ENCODE measurements around the gene SOHLH2. TPM values are rescaled to one million over a fixed set of nuclear protein-coding genes. Genes with fewer than 3 reads are reported as not detected.

The SOHLH2 gene
- total RNA-seq, 1 experiment from 2014 or later = not detected

GRCh38 chr13:36231236-36231635, 16.9 kb upstream of the SOHLH2 start:
- no peaks in the 10 kb centered on the region for H3K27me3 ChIP-seq (ENCODE audit: low read length)
- ATAC-seq (no peak), DNase-seq (no peak)
- ChIA-PET CTCF (no interaction called here), POLR2A (ENCODE audit: unreplicated experiment) (no interaction called here)
- H4K20me1 ChIP-seq (ENCODE audit: low read length) = no peaks in the 10 kb centered on the region
- no peaks in the 10 kb centered on the region for H3K4me1 ChIP-seq (ENCODE audit: insufficient read depth, low read length)
- no peaks in the 10 kb centered on the region for H3K9me2 ChIP-seq (replicated peaks; ENCODE audit: low read length)
- no peak overlapping the region for H3K9ac ChIP-seq (ENCODE audit: low read length)
- intact Hi-C loops (cut with micrococcal nuclease) = no loop called here
- no peak overlapping the region for H2AFZ ChIP-seq (ENCODE audit: low read length)
- TF ChIP-seq, protein P1, sequence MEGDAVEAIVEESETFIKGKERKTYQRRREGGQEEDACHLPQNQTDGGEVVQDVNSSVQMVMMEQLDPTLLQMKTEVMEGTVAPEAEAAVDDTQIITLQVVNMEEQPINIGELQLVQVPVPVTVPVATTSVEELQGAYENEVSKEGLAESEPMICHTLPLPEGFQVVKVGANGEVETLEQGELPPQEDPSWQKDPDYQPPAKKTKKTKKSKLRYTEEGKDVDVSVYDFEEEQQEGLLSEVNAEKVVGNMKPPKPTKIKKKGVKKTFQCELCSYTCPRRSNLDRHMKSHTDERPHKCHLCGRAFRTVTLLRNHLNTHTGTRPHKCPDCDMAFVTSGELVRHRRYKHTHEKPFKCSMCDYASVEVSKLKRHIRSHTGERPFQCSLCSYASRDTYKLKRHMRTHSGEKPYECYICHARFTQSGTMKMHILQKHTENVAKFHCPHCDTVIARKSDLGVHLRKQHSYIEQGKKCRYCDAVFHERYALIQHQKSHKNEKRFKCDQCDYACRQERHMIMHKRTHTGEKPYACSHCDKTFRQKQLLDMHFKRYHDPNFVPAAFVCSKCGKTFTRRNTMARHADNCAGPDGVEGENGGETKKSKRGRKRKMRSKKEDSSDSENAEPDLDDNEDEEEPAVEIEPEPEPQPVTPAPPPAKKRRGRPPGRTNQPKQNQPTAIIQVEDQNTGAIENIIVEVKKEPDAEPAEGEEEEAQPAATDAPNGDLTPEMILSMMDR (conservative IDR thresholded peaks at IDR 0.05; ENCODE audit: low read depth, low read length) = no peak
- no peak for TF ChIP-seq EZH2 (IDR thresholded peaks at IDR 0.05; ENCODE audit: low read length, unreplicated experiment)
- no peak for TF ChIP-seq EZH2phosphoT487 (IDR thresholded peaks at IDR 0.05; ENCODE audit: borderline replicate concordance, low read length)
- H3K79me2 ChIP-seq (ENCODE audit: low read length) = no peaks in the 10 kb centered on the region
- H3K27ac ChIP-seq (ENCODE audit: low read length) = no peak overlapping the region
- no peaks in the 10 kb centered on the region for H3K9me3 ChIP-seq (ENCODE audit: low read length)
- H3F3A ChIP-seq (ENCODE audit: low read length, unreplicated experiment) = no peaks in the 10 kb centered on the region
- no peak overlapping the region for H3K4me2 ChIP-seq (ENCODE audit: low read length)
- BruUV-seq (replicated peaks) = no TSS peak
- no peak overlapping the region for H3K4me3 ChIP-seq (ENCODE audit: low read length)
- no peaks in the 10 kb centered on the region for H3K36me3 ChIP-seq (ENCODE audit: low read depth, low read length)

DNA sequence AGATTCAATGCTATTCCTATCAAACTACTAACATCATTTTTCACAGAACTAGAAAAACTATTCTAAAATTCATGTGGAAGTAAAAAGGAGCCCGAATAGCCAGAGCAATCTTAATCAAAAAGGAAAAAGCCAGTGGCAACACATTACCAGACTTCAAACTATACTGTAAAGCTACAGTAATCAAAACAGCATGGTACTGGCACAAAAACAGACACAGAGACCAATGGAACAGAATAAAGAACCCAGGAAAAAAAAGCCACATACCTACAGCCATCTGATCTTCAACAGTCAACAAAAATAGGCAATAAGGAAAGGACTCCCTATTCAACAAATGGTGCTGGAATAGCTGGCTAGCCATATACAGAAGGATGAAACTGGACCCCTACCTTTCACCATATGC, 10.4 kb upstream of the SOHLH2 start:
- no peaks in the 10 kb centered on the region for H3K36me3 ChIP-seq (ENCODE audit: low read depth, low read length)
- no peaks in the 10 kb centered on the region for H3K9me2 ChIP-seq (replicated peaks; ENCODE audit: low read length)
- no peaks in the 10 kb centered on the region for H3K79me2 ChIP-seq (ENCODE audit: low read length)
- intact Hi-C loops (cut with micrococcal nuclease) = no loop called here
- ATAC-seq (no peak), DNase-seq (no peak)
- no peak overlapping the region for H3K27ac ChIP-seq (ENCODE audit: low read length)
- ChIA-PET POLR2A (ENCODE audit: unreplicated experiment) (no interaction called here), CTCF (no interaction called here)
- TF ChIP-seq, protein P1 (conservative IDR thresholded peaks at IDR 0.05; ENCODE audit: low read depth, low read length) = no peak
- TF ChIP-seq EZH2phosphoT487 (IDR thresholded peaks at IDR 0.05; ENCODE audit: borderline replicate concordance, low read length) (no peak), EZH2 (IDR thresholded peaks at IDR 0.05; ENCODE audit: low read length, unreplicated experiment) (no peak)
- H2AFZ ChIP-seq (ENCODE audit: low read length) = no peak overlapping the region
- no peaks in the 10 kb centered on the region for H3F3A ChIP-seq (ENCODE audit: low read length, unreplicated experiment)
- H3K4me1 ChIP-seq (ENCODE audit: insufficient read depth, low read length) = no peaks in the 10 kb centered on the region
- H3K27me3 ChIP-seq (ENCODE audit: low read length) = no peaks in the 10 kb centered on the region
- no peak overlapping the region for H3K4me3 ChIP-seq (ENCODE audit: low read length)
- no peak overlapping the region for H3K9ac ChIP-seq (ENCODE audit: low read length)
- H4K20me1 ChIP-seq (ENCODE audit: low read length) = no peaks in the 10 kb centered on the region
- H3K9me3 ChIP-seq (ENCODE audit: low read length) = no peaks in the 10 kb centered on the region
- no peak overlapping the region for H3K4me2 ChIP-seq (ENCODE audit: low read length)
- no TSS peak for BruUV-seq (replicated peaks)

- no TSS peak for BruUV-seq (replicated peaks)
These were observed 5.5 kb upstream of the SOHLH2 start for GRCh38 chr13:36219883-36220282.

More at GRCh38 chr13:36219883-36220282, 5.5 kb upstream of the SOHLH2 start:
- Histone ChIP-seq H3K36me3 (ENCODE audit: low read depth, low read length) (no peaks in the 10 kb centered on the region), H2AFZ (ENCODE audit: low read length) (no peak overlapping the region), H4K20me1 (ENCODE audit: low read length) (no peaks in the 10 kb centered on the region), H3K4me3 (ENCODE audit: low read length) (no peak overlapping the region), H3K27ac (ENCODE audit: low read length) (no peak overlapping the region), H3K4me2 (ENCODE audit: low read length) (no peak overlapping the region), H3K27me3 (ENCODE audit: low read length) (no peaks in the 10 kb centered on the region), H3K9ac (ENCODE audit: low read length) (no peak overlapping the region), H3K9me2 (replicated peaks; ENCODE audit: low read length) (no peaks in the 10 kb centered on the region), H3K4me1 (ENCODE audit: insufficient read depth, low read length) (no peaks in the 10 kb centered on the region), H3F3A (ENCODE audit: low read length, unreplicated experiment) (no peaks in the 10 kb centered on the region), H3K79me2 (ENCODE audit: low read length) (no peaks in the 10 kb centered on the region), H3K9me3 (ENCODE audit: low read length) (no peaks in the 10 kb centered on the region)
- ChIA-PET CTCF (no interaction called here), POLR2A (ENCODE audit: unreplicated experiment) (no interaction called here)
- TF ChIP-seq EZH2phosphoT487 (IDR thresholded peaks at IDR 0.05; ENCODE audit: borderline replicate concordance, low read length) (no peak), EZH2 (IDR thresholded peaks at IDR 0.05; ENCODE audit: low read length, unreplicated experiment) (no peak)
- TF ChIP-seq, protein P1 (conservative IDR thresholded peaks at IDR 0.05; ENCODE audit: low read depth, low read length) = no peak
- ATAC-seq (no peak), DNase-seq (no peak)
- intact Hi-C loops (cut with micrococcal nuclease) = no loop called here
